ENCODE measurements around the gene MFAP4. TPM values are rescaled to one million over a fixed set of nuclear protein-coding genes. Genes with fewer than 3 reads are reported as not detected.

The MFAP4 gene
- total RNA-seq, 1 donor from 2014 or later: 0.26 TPM

DNA sequence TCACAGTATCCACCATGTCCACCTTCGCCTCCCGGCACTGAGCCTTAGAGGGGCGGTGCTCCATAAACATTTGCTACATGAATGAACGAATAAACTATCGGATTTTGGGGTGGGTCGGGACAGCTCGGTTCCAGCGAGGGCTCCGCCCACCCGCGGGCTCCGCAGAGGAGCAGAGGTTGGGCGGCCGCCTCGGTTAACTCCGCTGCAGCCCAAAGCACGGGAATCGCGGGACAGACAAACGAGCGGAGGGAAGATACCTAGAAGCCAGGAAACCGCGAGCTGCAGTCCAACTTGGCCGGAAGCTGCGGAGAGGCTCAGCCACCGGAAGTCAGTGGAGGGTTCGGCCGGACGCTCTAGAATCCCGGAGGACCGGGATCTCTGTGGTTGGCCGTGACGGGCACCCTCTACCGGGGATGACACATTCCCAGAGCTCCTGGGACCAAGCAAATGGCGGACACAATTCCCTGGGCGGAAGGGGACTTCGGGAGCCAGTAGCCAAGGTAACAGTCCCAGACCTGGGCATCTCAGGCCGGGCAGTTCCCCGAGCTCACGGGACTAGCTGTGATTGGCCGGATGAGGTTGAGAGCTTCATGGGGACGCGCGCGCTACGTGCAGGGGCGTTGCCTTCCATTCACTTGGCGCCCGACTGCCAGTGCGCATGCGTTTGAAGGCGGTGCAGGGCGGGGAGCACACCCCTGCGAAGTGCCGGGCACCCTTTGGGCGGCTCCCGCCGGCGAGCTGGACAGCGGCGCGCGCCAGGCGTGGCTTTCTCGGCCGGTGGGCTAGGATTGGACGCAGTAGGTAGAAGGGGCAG lies 9.2 kb downstream of the MFAP4 start:
- Histone ChIP-seq H3K4me3 (ENCODE audit: low read depth, low read length) (peak overlapping the region; percentile 88), H3K36me3 (ENCODE audit: control insufficient read depth, insufficient read depth, low read length) (peaks cover 24% of the 10 kb centered on the region), H3K27me3 (ENCODE audit: control insufficient read depth, insufficient read depth, low read length) (no peaks in the 10 kb centered on the region)
- peak; percentile 96 for DNase-seq (ENCODE audit: low read depth)
- FAIRE-seq: no peak
- TF ChIP-seq, protein P1, sequence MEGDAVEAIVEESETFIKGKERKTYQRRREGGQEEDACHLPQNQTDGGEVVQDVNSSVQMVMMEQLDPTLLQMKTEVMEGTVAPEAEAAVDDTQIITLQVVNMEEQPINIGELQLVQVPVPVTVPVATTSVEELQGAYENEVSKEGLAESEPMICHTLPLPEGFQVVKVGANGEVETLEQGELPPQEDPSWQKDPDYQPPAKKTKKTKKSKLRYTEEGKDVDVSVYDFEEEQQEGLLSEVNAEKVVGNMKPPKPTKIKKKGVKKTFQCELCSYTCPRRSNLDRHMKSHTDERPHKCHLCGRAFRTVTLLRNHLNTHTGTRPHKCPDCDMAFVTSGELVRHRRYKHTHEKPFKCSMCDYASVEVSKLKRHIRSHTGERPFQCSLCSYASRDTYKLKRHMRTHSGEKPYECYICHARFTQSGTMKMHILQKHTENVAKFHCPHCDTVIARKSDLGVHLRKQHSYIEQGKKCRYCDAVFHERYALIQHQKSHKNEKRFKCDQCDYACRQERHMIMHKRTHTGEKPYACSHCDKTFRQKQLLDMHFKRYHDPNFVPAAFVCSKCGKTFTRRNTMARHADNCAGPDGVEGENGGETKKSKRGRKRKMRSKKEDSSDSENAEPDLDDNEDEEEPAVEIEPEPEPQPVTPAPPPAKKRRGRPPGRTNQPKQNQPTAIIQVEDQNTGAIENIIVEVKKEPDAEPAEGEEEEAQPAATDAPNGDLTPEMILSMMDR (IDR thresholded peaks at IDR 0.05; ENCODE audit: insufficient read depth, low read length, severe bottlenecking): no peak

DNA sequence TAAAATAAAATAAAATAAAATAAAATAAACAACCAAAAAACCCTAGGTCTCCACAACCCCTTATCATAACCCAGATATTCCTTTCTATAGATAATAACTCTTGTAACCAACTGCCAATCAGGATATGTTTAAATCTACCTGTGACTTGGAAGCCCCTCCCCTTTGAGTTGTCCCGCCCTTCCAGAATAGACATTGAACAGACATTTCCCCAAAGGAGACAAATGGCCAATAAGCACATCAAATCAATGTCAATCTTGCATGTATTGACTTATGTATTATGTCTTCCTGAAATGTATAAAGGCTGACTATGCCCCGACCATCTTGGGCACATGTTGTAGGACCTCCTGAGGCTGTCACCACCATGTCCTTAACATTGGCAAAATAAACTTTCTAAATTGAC lies 10.2 kb downstream of the MFAP4 start:
- FAIRE-seq (no peak), DNase-seq (ENCODE audit: low read depth) (peak; percentile 72)
- Histone ChIP-seq H3K36me3 (ENCODE audit: control insufficient read depth, insufficient read depth, low read length) (peaks cover 18% of the 10 kb centered on the region), H3K4me3 (ENCODE audit: low read depth, low read length) (peak overlapping the region; percentile 88), H3K27me3 (ENCODE audit: control insufficient read depth, insufficient read depth, low read length) (no peaks in the 10 kb centered on the region)
- TF ChIP-seq, protein P1 (IDR thresholded peaks at IDR 0.05; ENCODE audit: insufficient read depth, low read length, severe bottlenecking): no peak

DNA sequence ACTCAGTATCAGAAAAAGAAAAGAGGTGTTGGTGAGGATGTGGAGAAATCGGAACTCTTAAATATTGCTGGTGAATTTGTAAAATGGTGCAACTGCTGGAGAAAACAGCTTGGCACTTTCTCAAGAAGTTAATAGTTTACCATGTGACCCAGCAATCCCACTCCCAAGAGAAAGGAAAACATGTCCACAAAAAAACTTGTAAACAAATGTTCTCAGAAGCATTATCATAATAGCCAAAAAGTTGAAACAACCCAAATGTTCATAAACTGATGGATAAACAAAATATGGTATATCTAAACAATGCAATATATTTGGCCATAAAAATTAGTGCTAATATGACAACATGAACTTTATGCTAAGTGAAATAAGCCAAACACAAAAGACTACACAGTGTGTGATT lies 11.3 kb downstream of the MFAP4 start:
- DNase-seq (ENCODE audit: low read depth): no peak
- TF ChIP-seq, protein P1 (IDR thresholded peaks at IDR 0.05; ENCODE audit: insufficient read depth, low read length, severe bottlenecking): no peak
- Histone ChIP-seq H3K36me3 (ENCODE audit: control insufficient read depth, insufficient read depth, low read length) (peaks cover 7% of the 10 kb centered on the region), H3K4me3 (ENCODE audit: low read depth, low read length) (no peak overlapping the region), H3K27me3 (ENCODE audit: control insufficient read depth, insufficient read depth, low read length) (no peaks in the 10 kb centered on the region)
- no peak for FAIRE-seq

DNA sequence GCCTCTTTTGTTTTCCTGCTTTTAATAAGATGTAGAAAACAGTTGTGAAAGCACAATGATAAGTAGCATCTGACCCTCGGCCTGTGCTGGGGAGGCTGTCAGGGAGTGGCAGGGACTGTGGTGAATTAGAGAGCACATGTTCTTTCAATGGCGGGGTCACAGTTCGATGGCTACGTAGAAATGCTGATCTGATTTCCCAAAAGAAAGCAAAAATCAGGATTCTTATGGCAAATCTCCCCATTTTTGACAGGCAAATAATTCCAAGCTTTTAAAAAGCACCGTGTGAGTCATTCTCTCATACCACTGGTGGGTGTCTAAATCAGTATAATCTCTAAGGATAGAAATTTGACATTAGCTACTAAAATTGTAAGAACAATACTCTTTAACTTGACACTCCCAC lies 12.9 kb downstream of the MFAP4 start:
- H3K4me3 ChIP-seq (ENCODE audit: low read depth, low read length): no peak overlapping the region
- no peaks in the 10 kb centered on the region for H3K36me3 ChIP-seq (ENCODE audit: control insufficient read depth, insufficient read depth, low read length)
- DNase-seq (ENCODE audit: low read depth): no peak
- TF ChIP-seq, protein P1 (IDR thresholded peaks at IDR 0.05; ENCODE audit: insufficient read depth, low read length, severe bottlenecking): no peak
- no peak for FAIRE-seq
- no peaks in the 10 kb centered on the region for H3K27me3 ChIP-seq (ENCODE audit: control insufficient read depth, insufficient read depth, low read length)

- Histone ChIP-seq H3K4me3 (ENCODE audit: low read depth, low read length) (no peak overlapping the region), H3K27me3 (ENCODE audit: control insufficient read depth, insufficient read depth, low read length) (no peaks in the 10 kb centered on the region), H3K36me3 (ENCODE audit: control insufficient read depth, insufficient read depth, low read length) (no peaks in the 10 kb centered on the region)
- TF ChIP-seq, protein P1 (IDR thresholded peaks at IDR 0.05; ENCODE audit: insufficient read depth, low read length, severe bottlenecking): no peak
- DNase-seq (ENCODE audit: low read depth) (no peak), FAIRE-seq (peak; percentile 50)
Measured at GRCh38 chr17:19372866-19373504, 14.0 kb downstream of the MFAP4 start.
